Activated gamma-delta T cell (primary cell): ENCODE results near the gene FOXK2.

ENCODE experiments used
- DNase-seq: peaks from one replicate; lab custom pipeline; 2025; lab: John Stamatoyannopoulos, UW

The FOXK2 gene

DNA sequence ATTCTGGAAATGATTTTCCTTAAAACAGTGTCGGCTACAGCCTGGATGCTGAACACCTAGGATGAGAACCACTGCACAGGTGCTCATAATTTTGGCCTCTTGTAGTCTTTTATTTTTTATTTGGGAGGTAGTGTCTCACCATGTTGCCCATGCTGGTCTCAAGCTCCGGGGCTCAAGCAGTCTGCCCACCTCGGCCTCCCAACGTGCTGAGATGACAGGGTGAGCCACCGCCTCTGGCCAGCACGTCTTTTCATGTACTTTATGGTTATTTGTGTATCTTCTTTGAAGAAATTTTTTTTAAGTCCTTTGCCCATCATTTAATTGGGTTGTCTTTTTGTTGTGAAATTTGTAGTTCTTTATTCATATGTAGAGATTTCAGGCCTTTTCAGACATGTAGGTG, 70.7 kb downstream of the FOXK2 start:
- DNase-seq = no peak

GRCh38 chr17:82590881-82591539, 71.5 kb downstream of the FOXK2 start:
- no peak for DNase-seq

GRCh38 chr17:82592289-82592766, 72.8 kb downstream of the FOXK2 start:
- DNase-seq = no peak

GRCh38 chr17:82592767-82593589, 73.4 kb downstream of the FOXK2 start:
- DNase-seq = no peak

GRCh38 chr17:82593590-82594087, 74.1 kb downstream of the FOXK2 start:
- peak; percentile 34 for DNase-seq

DNA sequence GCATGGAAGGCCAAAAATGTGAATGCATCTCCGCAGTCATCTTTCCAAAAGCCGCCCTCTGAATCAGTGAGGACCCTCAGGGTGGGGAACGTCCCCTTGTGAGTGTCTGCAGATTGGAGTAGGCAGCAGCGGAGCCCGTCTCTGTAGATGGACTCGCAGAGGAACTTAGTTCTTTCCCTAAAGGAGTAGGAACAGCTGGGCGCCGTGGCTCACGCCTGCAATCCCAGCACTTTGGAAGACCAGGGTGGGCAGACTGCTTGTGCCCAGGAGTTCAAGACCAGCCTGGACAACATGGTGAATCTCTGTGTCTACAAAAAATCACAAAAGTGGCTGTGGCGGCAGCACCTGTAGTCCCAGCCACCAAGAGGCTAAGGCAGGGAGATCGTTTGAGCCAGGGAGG, 75.0 kb downstream of the FOXK2 start:
- DNase-seq = no peak

GRCh38 chr17:82595893-82596292, 76.4 kb downstream of the FOXK2 start:
- DNase-seq = no peak

GRCh38 chr17:82596296-82596695, 76.8 kb downstream of the FOXK2 start:
- no peak for DNase-seq

- DNase-seq = no peak
Measured at GRCh38 chr17:82596837-82597672, 77.5 kb downstream of the FOXK2 start.

- no peak for DNase-seq
Measured at GRCh38 chr17:82598256-82599119, 79.0 kb downstream of the FOXK2 start.

DNA sequence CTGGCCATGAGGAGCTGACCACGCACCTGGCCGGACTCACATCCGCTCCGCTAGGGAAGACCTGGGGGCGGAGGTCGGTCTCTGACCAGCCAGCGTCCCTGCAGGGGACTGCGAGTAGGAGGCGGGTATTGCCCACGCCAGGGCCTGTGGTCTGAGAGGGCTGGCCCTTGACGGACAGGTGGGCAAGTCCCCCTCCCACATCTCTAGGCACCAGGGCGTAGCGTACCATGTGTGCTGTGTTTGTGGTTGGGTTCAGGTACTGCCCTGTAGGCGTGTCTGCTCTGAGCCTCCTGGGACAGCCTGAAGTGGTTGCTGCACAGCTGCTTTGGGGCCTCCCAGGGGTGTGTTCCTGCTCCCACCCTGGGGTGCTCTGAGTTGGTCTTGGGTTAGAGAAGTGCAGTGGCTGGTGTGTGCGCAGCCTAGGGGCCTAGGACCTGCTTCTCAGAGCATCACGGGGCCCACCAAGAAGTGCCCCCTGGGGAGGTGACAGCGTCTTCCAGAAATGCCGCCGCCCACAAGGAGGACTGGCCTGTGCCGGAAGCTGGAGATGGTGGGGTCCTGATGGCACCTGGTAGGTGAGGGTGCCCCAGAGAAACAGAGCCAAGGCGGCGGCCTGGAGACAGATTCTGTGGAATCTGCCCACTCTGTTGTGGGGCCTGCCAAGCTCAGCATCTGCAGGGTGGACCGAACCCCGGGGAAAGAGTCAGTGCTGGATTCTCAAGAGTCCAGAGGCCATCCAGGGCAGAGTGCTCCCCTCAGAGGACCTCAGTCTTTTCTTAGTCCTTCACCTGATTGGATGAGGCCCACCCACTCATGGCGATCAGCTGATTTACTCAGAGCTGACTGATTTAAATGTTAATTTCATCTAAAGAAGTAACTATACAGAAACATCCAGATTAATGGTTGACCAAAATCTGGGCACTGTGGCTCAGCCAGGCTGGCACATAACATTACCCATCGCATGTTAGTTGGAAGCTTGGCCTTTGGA, 80.4 kb downstream of the FOXK2 start:
- DNase-seq = no peak

DNA sequence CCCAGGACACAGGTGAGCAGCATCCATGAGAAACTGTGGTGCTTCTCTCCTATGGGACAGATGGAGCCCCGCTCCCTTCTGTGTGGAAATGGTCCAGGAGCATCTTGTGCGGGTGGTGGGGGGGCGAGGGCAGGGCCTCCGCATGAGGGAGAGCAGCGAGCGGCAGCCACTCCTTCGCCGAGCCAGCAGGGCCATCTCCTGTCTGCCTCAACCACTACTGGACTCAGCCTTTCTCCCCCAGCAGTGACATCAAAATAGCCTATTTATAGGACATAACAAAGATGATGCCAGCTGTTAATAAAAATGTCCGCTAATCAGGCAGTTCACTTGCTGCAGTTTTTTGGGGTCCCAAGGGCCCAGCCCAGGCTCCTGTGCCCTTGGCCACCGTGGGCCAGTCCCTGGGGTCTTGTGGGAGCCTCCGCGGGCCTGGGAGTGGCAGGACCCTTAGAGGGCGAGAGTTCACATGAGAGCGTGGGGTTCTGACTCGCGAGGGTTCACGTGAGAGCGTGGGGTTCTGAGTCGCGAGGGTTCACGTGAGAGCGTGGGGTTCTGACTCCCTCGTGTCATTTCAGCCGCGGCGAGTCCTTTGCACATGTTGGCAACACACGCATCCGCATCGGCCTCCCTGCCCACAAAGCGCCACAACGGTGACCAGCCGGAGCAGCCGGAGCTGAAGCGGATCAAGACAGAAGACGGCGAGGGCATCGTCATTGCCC, 81.4 kb downstream of the FOXK2 start:
- no peak for DNase-seq

GRCh38 chr17:82601447-82602000, 82.0 kb downstream of the FOXK2 start:
- DNase-seq = no peak

DNA sequence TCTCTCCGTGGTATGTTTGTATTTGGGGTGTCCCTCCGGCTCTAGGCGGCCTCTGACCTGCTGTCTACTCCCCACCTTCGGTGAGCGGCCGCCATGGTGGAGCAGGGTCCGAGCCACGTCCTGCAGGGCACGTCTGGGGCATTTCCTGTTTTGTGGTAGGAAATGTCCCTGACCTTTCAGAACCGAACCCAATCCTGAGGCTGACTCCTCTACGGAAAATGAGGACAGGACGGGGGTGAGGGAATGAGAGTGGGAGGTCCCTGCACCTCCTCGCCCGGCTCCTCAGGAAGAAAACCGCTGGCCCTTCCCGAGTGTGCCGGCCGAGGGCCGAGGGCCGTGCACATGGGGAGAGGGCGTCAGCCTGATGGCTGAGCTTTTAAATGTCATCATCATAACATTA, 83.0 kb downstream of the FOXK2 start:
- no peak for DNase-seq

- DNase-seq = no peak
Measured at GRCh38 chr17:82602986-82603710, 83.6 kb downstream of the FOXK2 start.

GRCh38 chr17:82603981-82604448, 84.5 kb downstream of the FOXK2 start:
- no peak for DNase-seq

DNA sequence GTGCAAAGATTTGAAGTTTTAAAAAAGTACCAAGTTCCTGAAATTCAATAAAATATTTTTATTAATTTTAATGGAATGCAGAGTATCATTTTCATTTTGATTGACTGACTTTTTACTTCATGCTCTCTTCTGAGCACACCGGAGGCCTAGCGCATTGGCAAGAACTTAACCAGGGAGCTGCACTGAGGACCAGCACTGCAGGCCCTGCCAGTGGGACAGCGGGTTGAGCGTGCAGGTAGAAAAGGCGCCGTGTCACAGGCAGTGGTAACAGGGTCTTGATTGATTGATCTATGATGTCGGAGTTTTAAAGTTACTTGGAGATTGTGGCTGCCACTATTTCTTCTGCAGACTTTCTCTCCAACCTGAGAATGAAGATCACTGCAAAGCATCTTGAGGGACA, 85.0 kb downstream of the FOXK2 start:
- no peak for DNase-seq

DNA sequence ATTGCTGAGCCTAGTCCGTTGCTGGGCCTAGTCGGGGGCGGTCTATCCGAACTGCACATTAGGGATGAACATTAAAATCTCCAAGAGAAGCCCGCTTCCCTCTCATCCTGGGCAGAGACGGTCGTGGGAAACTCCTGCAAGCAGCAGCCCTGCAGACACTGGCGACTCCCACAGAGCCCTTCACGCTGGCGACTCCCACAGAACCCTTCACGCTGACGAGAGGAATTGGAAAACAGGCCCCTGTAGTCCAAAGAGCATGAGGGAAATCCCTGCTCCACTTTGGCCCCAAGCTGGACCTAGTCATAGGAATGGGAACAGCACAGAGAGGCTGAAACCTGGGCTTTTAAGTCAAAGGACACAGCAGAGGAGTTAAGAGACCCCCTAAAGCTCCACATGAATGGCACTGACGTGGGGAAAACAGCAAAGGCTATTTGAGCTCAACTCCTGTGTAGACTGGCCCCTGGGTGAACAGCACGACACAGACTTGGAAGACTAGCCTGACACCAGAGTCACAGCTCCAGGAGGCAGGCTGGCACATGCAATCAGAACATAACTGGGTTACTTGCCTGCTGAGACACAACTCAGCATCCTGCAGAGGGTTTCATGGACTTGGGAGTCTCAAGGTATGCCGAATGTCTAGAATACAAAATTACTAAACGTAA, 86.5 kb downstream of the FOXK2 start:
- no peak for DNase-seq
